Measurements from ENCODE around the gene ZC3H12A.

Gene ZC3H12A

GRCh38 chr1:37442644-37443043 is 31.7 kb upstream of the ZC3H12A start:
- no peak for TF ChIP-seq CTCF (conservative IDR thresholded peaks at IDR 0.05)
- no peak overlapping the region for H3K27ac ChIP-seq

GRCh38 chr1:37446874-37447273 is 27.5 kb upstream of the ZC3H12A start:
- no peak for TF ChIP-seq CTCF (conservative IDR thresholded peaks at IDR 0.05)
- no peak overlapping the region for H3K27ac ChIP-seq

- no peak overlapping the region for H3K27ac ChIP-seq
- no peak for TF ChIP-seq CTCF (conservative IDR thresholded peaks at IDR 0.05)
These were observed 26.2 kb upstream of the ZC3H12A start for GRCh38 chr1:37448185-37448584.

GRCh38 chr1:37448691-37449417 is 25.5 kb upstream of the ZC3H12A start:
- TF ChIP-seq CTCF (conservative IDR thresholded peaks at IDR 0.05), result no peak
- H3K27ac ChIP-seq, result peak overlapping the region; percentile 51

GRCh38 chr1:37449936-37450335 is 24.4 kb upstream of the ZC3H12A start:
- no peak for TF ChIP-seq CTCF (conservative IDR thresholded peaks at IDR 0.05)
- H3K27ac ChIP-seq, result peak overlapping the region; percentile 51

- no peak overlapping the region for H3K27ac ChIP-seq
- no peak for TF ChIP-seq CTCF (conservative IDR thresholded peaks at IDR 0.05)
These were observed 22.0 kb upstream of the ZC3H12A start for GRCh38 chr1:37452416-37452815.

GRCh38 chr1:37453647-37454046 is 20.7 kb upstream of the ZC3H12A start:
- no peak overlapping the region for H3K27ac ChIP-seq
- no peak for TF ChIP-seq CTCF (conservative IDR thresholded peaks at IDR 0.05)

All from VCaP (cell line).